Cardiac muscle cell (in vitro differentiated cells and primary cell): ENCODE results near the gene PLEKHG3. TPM values are rescaled to one million over a fixed set of nuclear protein-coding genes. Genes with fewer than 3 reads are reported as not detected.

Source experiments
- DNase-seq, 2 donors: peaks; one replicate each; pipeline versions ENCODE4 v3.0.0 to v3.0.0-alpha.2; 2010 to 2017; ENCODE audit warnings: low read depth in 1 of 2, low spot score in 1 of 2
- H3K27ac ChIP-seq: fragments of 200-600 bp; sonication (generic); 2 replicates; pipeline ENCODE4 v1.5.1; 2016
- H3K27me3 ChIP-seq: fragments of 200-600 bp; sonication (generic); 2 replicates; pipeline ENCODE4 v1.6.0; 2016; ENCODE audit warnings: control low read depth
- H3K36me3 ChIP-seq: fragments of 200-600 bp; sonication (generic); 2 replicates; pipeline ENCODE4 v1.5.1; 2016; ENCODE audit warnings: control low read depth
- H3K4me1 ChIP-seq: fragments of 200-600 bp; sonication (generic); 2 replicates; pipeline ENCODE4 v1.8.1; 2017; ENCODE audit warnings: low read depth, mild to moderate bottlenecking, mixed run types
- H3K4me3 ChIP-seq: fragments of 200-600 bp; sonication (generic); 2 replicates; pipeline ENCODE4 v1.5.1; 2016; ENCODE audit warnings: mild to moderate bottlenecking
- H3K9me3 ChIP-seq: fragments of 200-600 bp; sonication (generic); 2 replicates; pipeline ENCODE4 v1.5.1; 2017; ENCODE audit warnings: low read depth, mild to moderate bottlenecking, control low read depth
- polyA plus RNA-seq: library from polyadenylated mRNA; unstranded; fragments of >200 nt; fragmentation: Nextera tagmentation; extraction: Ambion mirVana; gene quantifications from 2 replicates; pipeline ENCODE4 v1.2.1, GENCODE V29; 2016
- total RNA-seq: library from RNA; depleted of rRNA; stranded (reverse); fragments of >200 nt; gene quantifications from 2 replicates; pipeline ENCODE4 v1.2.3, GENCODE V29; 2016
- TF ChIP-seq, protein P1 (sequence below): IDR thresholded peaks from 2 replicates; pipeline ENCODE4 v1.5.1; 2012; ENCODE audit warnings: low read depth, mild to moderate bottlenecking, low read length

The PLEKHG3 gene
- total and polyA plus RNA-seq, 2 experiments from 2014 or later: 19.2 to 72.2 TPM

DNA sequence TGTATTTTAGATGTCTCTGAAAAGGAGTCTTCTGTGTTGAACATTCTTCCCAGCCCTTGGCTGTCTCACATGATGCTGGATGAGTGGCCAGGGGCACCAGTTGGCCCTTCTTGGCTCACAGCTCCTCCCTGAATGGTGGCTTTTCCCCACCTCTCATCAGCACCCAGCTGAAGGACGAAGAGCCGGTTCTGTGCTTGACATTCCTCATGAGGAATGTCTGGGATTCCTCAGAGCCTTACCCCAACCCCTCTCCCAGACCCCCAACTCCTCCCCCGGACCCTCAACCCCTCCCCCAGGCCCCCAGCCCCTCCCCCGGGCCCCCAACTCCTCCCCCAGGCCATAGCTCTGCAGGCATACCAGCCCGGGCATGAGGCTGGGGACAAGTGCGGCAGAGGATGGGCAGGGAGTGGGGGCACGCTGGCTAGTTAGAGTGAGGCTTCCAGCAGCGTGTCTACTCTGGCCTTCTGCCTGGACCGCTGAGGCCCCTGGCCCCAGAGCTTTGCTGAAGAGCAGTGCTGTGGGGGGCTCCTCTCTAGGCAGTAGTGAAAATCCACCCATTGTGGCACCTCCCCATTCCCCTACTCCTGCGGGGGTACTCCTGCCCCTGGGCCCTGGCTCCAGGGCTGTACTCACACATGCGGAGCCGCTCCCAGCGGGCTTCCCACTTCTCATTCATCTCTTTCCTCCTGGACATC lies 64.3 kb downstream of the PLEKHG3 start:
- DNase-seq: no peak
- H3K36me3 ChIP-seq: no peaks in the 10 kb centered on the region
- H3K9me3 ChIP-seq: no peaks in the 10 kb centered on the region
- H3K27ac ChIP-seq: no peak overlapping the region
- no peaks in the 10 kb centered on the region for H3K27me3 ChIP-seq
- H3K4me1 ChIP-seq: peaks cover 8% of the 10 kb centered on the region
- H3K4me3 ChIP-seq: no peak overlapping the region
- TF ChIP-seq, protein P1, sequence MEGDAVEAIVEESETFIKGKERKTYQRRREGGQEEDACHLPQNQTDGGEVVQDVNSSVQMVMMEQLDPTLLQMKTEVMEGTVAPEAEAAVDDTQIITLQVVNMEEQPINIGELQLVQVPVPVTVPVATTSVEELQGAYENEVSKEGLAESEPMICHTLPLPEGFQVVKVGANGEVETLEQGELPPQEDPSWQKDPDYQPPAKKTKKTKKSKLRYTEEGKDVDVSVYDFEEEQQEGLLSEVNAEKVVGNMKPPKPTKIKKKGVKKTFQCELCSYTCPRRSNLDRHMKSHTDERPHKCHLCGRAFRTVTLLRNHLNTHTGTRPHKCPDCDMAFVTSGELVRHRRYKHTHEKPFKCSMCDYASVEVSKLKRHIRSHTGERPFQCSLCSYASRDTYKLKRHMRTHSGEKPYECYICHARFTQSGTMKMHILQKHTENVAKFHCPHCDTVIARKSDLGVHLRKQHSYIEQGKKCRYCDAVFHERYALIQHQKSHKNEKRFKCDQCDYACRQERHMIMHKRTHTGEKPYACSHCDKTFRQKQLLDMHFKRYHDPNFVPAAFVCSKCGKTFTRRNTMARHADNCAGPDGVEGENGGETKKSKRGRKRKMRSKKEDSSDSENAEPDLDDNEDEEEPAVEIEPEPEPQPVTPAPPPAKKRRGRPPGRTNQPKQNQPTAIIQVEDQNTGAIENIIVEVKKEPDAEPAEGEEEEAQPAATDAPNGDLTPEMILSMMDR: no peak

DNA sequence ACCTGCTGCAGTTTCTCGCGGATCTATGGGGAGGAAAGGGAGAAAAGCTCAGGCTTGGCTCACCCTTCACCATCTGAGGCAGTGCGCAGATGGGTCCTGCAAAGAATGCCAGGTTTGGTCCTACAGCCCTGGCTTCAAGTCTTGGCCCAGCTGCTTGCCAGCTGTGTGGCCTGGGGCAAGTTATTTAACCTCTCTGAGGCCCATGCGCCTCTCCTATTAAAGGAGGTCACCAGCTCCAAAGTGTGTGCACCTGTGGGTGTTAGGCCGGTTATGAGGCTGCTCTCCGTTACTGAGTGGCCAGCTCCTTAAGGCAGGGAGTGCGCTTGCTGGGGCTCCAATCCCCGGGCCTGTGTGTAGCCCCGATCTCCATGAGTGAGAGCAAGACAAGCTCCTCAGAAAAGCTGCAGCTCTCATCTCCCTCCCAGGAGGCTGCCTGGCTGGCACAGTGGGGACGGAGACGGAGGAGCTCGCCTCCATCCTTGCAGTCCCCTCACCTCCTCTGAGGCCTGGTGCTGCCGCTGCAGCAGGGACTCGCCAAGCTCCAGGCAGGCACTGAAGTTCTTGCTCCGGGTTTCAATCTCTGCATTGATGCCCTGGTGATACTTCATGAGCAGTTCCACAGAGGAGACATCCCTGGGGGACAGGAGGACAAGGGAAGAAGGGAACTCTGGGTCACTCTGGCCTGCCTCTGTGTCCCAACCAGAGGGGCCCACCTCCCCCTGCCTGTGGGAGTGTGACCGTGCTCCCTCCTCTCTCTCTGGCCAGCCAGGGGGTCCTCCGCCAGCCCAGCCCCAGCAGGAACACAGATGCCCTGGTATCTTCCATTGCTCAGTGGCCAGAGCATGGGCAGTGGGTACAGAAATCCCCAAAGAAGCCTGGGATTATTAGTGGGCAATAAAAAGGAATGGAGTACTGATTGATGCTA lies 65.1 kb downstream of the PLEKHG3 start:
- Histone ChIP-seq H3K4me1 (peaks cover 3% of the 10 kb centered on the region), H3K27ac (no peak overlapping the region), H3K9me3 (no peaks in the 10 kb centered on the region), H3K4me3 (no peak overlapping the region), H3K27me3 (no peaks in the 10 kb centered on the region), H3K36me3 (no peaks in the 10 kb centered on the region)
- TF ChIP-seq, protein P1: no peak
- DNase-seq: no peak

DNA sequence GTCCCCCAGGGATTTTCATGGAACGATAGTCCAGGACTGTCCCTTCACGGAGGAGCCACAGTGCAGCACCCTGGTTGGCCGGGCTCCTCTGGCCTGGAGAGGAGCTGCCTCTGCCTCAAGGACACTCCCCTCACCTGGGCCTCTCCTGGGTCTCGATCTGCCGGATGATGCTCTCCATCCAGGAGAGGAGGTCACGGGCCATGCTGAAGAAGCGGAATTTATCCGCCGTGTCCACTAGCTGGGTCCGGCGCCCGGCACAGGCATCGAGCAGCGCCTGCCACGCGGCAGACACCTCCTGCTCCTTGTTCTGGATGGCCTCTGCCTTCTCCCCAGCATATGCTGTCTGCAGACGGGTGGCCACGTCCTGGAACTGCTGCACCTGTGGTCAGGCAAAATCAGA lies 66.5 kb downstream of the PLEKHG3 start:
- TF ChIP-seq, protein P1: no peak
- no peak for DNase-seq
- no peaks in the 10 kb centered on the region for H3K9me3 ChIP-seq
- no peak overlapping the region for H3K27ac ChIP-seq
- no peaks in the 10 kb centered on the region for H3K36me3 ChIP-seq
- no peaks in the 10 kb centered on the region for H3K27me3 ChIP-seq
- H3K4me1 ChIP-seq: no peaks in the 10 kb centered on the region
- H3K4me3 ChIP-seq: no peak overlapping the region

DNA sequence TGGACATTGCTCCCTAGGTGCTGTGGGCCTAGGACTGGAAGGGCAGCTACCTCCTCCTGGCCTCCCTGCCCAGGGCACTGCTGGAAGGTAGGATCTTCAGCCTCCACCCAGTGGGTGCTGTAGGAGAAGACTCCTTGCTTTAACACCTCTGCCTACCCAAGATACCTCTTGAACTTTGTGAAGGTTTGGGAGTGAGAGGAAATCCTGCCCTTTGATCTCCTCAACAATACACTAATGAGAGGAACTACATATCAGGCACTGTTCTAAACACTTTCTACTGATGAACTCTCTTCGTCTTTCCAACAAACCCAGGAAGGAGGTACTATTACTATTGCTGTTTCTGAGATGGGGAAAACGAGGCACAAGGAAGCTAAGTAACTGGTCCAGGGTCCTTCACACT lies 66.9 kb downstream of the PLEKHG3 start:
- Histone ChIP-seq H3K4me3 (no peak overlapping the region), H3K27ac (no peak overlapping the region), H3K27me3 (no peaks in the 10 kb centered on the region), H3K9me3 (no peaks in the 10 kb centered on the region), H3K4me1 (no peaks in the 10 kb centered on the region), H3K36me3 (no peaks in the 10 kb centered on the region)
- no peak for DNase-seq
- TF ChIP-seq, protein P1: no peak

DNA sequence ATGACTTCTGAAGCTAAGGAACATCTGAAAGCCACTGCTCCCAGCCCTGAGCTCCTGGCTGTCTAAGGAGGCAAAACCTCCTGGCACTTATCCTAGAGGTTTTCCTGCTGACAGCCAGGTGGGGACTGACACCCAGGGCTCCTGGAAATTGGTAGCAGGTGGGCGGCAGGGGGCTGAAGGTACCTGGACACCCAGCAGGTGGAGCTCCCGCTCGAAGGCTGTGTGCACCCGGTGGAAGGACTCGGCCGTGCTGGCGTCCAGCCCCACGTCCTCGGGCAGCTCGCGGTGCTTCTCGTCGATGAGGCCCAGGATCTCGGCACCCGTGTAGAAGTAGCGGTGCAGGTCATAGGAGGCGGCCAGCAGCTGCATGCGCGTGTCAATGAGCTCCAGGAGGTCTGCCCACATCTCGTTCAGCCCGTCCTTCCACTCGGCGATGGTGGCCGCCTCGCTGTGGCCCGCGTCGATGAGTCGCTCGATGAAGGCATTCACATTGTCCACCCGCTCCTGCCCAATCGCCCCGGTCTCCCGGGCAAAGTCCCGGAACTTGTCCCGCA lies 68.2 kb downstream of the PLEKHG3 start:
- Histone ChIP-seq H3K36me3 (no peaks in the 10 kb centered on the region), H3K9me3 (no peaks in the 10 kb centered on the region), H3K4me3 (no peak overlapping the region), H3K4me1 (peaks cover 5% of the 10 kb centered on the region), H3K27me3 (no peaks in the 10 kb centered on the region), H3K27ac (no peak overlapping the region)
- TF ChIP-seq, protein P1: no peak
- DNase-seq: no peak
